ENCODE data around the gene MIPOL1. TPM values are rescaled to one million over a fixed set of nuclear protein-coding genes. Genes with fewer than 3 reads are reported as not detected.

MIPOL1 gene
- total and polyA plus RNA-seq, 9 donors, result 5.0 to 29.5 (median 20.5) TPM

DNA sequence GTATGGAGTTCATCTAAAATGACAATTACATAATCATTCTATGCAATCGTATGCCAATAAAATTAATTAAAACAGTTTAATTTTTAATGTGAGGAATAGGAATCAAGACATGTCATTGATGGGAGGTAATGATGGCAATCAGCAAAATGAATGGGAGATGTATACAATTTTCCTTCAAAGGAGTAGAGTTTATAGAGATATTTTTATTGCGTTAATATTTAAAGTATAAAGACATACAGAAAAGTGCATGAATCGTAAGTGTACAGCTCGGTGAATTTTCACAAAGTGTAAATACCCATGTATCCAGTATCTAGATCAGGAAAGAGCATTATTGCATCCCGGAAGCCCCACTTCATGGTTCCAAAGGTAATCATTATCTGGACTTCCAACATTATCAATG lies 1.2 kb downstream of the MIPOL1 start:
- Histone ChIP-seq H3K9me3 (no peaks in the 10 kb centered on the region), H3K27ac (peak overlapping the region in 1 of 2 donors; percentile 95), H3K27me3 (no peaks in the 10 kb centered on the region), H3K4me1 (ENCODE audit: insufficient read depth) (peaks cover 1% of the 10 kb centered on the region), H3K36me3 (no peaks in the 10 kb centered on the region), H3K4me3 (no peak overlapping the region)
- TF ChIP-seq EP300 (IDR thresholded peaks at IDR 0.05) (no peak), POLR2A (IDR thresholded peaks at IDR 0.05) (no peak)
- TF ChIP-seq, protein P1, sequence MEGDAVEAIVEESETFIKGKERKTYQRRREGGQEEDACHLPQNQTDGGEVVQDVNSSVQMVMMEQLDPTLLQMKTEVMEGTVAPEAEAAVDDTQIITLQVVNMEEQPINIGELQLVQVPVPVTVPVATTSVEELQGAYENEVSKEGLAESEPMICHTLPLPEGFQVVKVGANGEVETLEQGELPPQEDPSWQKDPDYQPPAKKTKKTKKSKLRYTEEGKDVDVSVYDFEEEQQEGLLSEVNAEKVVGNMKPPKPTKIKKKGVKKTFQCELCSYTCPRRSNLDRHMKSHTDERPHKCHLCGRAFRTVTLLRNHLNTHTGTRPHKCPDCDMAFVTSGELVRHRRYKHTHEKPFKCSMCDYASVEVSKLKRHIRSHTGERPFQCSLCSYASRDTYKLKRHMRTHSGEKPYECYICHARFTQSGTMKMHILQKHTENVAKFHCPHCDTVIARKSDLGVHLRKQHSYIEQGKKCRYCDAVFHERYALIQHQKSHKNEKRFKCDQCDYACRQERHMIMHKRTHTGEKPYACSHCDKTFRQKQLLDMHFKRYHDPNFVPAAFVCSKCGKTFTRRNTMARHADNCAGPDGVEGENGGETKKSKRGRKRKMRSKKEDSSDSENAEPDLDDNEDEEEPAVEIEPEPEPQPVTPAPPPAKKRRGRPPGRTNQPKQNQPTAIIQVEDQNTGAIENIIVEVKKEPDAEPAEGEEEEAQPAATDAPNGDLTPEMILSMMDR (IDR thresholded peaks at IDR 0.05), result no peak
- intact Hi-C loops (cut with DNase I), result no loop called here
- DNase-seq, result no peak
- 80 to 85% (median 84%) methylated on average over 5 of the region's 5 CpGs for WGBS, 3 donors

DNA sequence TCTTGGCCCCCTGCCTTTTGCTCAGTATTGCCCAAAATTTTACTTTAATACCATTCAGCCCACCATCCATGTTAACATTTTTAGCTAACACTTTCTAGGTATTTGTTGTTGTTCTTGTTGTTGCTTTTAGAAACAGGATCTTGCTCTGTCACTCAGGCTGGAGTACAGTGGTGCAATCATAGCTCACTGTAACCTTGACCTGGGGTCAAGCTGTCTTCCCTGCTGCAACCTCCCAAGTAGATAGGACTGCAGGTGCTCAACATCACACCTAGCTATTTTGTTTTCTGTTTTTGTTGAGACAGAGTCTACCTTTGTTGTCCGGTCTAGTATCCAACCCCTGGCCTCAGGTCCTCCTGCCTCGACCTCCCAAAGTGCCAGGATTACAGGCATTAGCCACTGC lies 4.0 kb downstream of the MIPOL1 start:
- Histone ChIP-seq H3K4me3 (no peak overlapping the region), H3K27ac (no peak overlapping the region), H3K27me3 (no peaks in the 10 kb centered on the region), H3K9me3 (peaks cover 0 to 6% of the 10 kb centered on the region in 2 donors), H3K4me1 (ENCODE audit: insufficient read depth) (peaks cover 1% of the 10 kb centered on the region), H3K36me3 (no peaks in the 10 kb centered on the region)
- intact Hi-C loops (cut with DNase I), result no loop called here
- no peak for DNase-seq
- WGBS, 3 donors, result 86 to 95% (median 92%) methylated on average over 2 of the region's 2 CpGs
- TF ChIP-seq POLR2A (IDR thresholded peaks at IDR 0.05), result no peak
- TF ChIP-seq, protein P1 (IDR thresholded peaks at IDR 0.05), result no peak
- no peak for TF ChIP-seq EP300 (IDR thresholded peaks at IDR 0.05)

DNA sequence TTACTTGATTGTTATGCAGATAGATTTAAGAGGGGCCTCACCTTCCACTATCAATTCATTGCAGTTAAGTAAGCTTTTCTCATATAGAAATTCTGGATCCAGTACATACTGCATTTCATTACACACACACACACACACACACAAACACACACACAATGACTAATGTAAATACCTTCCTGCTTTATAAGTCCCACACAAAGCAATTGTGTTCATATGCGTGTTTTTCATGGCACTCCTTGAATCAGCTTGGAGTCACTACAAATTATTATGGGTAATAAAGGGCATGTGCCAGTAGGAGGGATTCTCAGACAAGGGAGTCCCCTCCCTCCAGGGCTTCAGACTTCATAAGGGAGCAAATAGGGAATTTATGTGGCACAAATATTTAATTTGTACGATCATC lies 4.5 kb downstream of the MIPOL1 start:
- TF ChIP-seq, protein P1 (IDR thresholded peaks at IDR 0.05), result no peak
- TF ChIP-seq POLR2A (IDR thresholded peaks at IDR 0.05) (no peak), EP300 (IDR thresholded peaks at IDR 0.05) (no peak)

DNA sequence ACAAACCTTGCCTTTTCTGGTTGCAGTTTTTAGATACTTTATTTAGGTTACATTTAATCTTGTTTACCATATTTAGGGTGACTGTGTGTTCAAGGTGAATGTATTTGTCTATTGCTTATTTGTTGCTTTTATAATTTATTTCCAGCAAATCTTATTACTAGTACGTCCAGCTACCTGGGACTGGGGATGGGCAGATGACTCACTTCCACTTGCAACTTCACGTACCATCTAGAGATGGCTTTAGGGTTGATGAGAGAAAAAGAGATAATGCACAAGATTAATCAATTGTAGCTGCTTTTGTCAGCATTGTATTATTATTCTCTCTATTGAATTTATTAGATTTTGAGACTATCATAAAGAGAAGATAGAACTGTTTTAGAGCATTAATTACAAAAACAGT lies 5.1 kb downstream of the MIPOL1 start:
- Histone ChIP-seq H3K27me3 (no peaks in the 10 kb centered on the region), H3K36me3 (no peaks in the 10 kb centered on the region), H3K9me3 (peaks cover 0 to 6% of the 10 kb centered on the region in 2 donors), H3K4me1 (ENCODE audit: insufficient read depth) (peaks cover 1% of the 10 kb centered on the region), H3K27ac (no peak overlapping the region), H3K4me3 (no peak overlapping the region)
- 82 to 94% (median 88%) methylated on average over 2 of the region's 2 CpGs for WGBS, 3 donors
- no peak for TF ChIP-seq EP300 (IDR thresholded peaks at IDR 0.05)
- TF ChIP-seq, protein P1 (IDR thresholded peaks at IDR 0.05), result no peak
- TF ChIP-seq POLR2A (IDR thresholded peaks at IDR 0.05), result no peak
- intact Hi-C loops (cut with DNase I), result no loop called here
- no peak for DNase-seq

More for the DNA sequence above, 4.5 kb downstream of the MIPOL1 start:
- Histone ChIP-seq H3K9me3 (peaks cover 0 to 6% of the 10 kb centered on the region in 2 donors), H3K4me3 (no peak overlapping the region), H3K27ac (no peak overlapping the region), H3K27me3 (no peaks in the 10 kb centered on the region), H3K36me3 (no peaks in the 10 kb centered on the region), H3K4me1 (ENCODE audit: insufficient read depth) (peaks cover 1% of the 10 kb centered on the region)
- no peak for DNase-seq
- intact Hi-C loops (cut with DNase I), result no loop called here
- WGBS, 3 donors, result 90 to 97% (median 92%) methylated on average over 2 of the region's 2 CpGs

Data from ovary (tissue), 9 donors.